Measurements from ENCODE around the gene RPL7A.
"Not testable (repeated sequence)": the region's sequence is repeated elsewhere in the genome, so short reads cannot be mapped to it uniquely, and the experiment has no call there.

RPL7A gene

DNA sequence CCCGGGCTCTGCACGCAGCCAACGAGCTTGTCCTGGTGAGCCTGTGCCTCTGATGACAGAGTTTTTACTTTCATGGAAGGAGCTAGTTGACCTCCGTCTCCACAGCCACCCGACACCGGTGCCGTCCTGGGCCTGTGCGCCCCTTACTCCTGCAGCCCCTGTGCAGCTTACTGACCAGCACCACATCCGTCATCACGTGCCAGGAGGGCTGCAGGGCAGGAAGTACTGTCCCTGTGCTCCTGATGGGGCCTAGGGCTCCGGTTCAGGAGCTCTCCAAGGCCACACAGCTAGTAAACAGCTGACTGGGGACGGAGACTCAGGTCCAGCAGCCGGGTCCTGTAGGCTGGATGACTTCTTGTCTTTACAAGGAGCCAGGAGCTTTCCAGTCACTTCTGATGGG lies 38.3 kb downstream of the RPL7A start:
- no peak for DNase-seq (ENCODE audit: low read depth in 2 of 3, low spot score in 2 of 3)

DNA sequence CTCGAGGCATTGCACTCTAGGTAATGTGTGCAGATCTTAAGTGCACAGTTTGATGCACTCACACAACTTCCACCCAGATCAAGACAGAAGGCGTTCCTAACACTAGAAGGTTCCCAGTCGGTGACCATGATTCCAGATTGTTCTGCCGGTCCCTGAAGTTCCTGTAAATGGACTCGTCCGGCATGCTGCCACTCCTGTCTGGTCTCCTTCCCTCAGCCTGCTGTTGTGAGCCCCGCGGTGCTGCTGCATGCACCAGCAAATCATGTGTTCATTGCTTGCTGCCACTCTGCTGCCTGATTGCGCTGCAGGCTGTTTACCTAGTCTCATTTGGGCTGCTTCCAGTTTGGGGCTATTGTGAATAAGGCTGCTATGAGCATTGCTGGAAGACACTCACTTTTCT lies 39.7 kb downstream of the RPL7A start:
- no peak for DNase-seq (ENCODE audit: low read depth in 2 of 3, low spot score in 2 of 3)

DNA sequence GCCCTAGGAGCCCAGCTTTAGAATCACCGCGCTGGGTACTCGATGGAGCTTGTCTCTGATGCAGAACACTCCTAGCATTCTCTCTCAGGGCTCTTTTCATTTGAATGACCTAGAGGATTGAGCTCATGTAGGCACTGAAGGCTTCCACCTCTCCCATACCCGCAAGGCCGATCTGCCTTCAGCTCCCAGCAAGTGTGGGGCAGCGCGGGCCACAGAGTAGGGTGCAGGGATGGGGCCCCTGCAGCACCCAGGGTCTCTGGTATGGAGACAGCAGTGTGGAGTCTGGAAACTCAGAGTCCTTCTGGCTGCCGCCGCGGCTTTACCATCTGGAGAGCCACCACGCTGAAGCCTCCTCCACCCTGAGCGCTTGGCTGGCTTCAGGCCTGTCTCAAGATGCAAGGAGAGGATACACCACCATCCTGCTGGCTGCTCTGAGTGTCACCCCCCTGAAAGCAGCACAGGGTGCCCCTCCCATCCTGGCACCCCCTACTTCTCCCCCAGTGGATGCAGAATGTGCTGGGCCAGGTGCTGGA lies 41.1 kb downstream of the RPL7A start:
- no peak for DNase-seq (ENCODE audit: low read depth in 2 of 3, low spot score in 2 of 3)

DNA sequence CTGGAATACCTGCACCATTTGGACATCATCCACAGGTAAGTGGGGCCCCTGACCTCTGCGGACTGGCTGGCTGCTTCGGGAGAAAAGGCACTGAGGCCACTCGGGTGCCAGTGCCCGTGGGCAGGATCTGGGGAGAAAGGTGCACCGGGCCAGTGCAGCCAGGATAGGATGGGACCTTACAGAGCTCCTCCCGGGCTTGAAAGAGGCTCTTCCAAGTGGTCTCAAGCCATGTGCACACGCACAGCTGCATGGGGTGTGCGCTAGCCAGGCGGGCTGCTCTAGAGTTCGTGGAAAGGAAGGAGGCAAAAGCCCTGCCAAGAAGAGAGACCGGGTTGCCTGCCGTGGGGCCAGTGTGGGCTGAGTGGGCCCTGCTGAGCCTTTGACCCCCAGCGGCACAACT lies 41.5 kb downstream of the RPL7A start:
- DNase-seq (ENCODE audit: low read depth in 2 of 3, low spot score in 2 of 3), result no peak

DNA sequence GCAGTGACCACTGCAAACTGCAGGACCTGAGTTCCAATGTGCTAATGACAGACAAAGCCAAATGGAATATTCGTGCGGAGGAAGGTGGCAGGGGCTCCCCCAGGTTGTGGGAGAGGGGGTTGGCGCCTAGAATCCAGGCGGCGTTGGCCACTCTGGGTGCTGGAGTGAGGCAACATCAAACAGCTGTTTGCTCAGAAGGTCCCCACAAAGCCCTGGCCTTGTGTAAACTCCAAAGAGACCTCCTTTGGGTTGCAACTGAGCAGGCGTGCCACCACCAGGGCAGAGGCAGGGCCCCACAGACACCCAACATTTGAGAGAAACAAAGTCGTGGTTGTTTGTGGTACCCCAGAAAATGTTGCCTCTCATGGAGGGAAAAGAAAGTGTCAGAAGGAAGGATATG lies 42.7 kb downstream of the RPL7A start:
- DNase-seq (ENCODE audit: low read depth in 2 of 3, low spot score in 2 of 3), result no peak

DNA sequence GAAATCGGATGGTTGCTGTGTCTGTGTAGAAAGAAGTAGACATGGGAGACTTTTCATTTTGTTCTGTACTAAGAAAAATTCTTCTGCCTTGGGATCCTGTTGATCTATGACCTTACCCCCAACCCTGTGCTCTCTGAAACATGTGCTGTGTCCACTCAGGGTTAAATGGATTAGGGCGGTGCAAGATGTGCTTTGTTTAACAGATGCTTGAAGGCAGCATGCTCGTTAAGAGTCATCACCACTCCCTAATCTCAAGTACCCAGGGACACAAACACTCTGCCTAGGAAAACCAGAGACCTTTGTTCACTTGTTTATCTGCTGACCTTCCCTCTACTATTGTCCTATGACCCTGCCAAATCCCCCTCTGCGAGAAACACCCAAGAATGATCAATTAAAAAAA lies 43.4 kb downstream of the RPL7A start:
- DNase-seq (ENCODE audit: low read depth in 2 of 3, low spot score in 2 of 3), result not testable (repeated sequence)

DNA sequence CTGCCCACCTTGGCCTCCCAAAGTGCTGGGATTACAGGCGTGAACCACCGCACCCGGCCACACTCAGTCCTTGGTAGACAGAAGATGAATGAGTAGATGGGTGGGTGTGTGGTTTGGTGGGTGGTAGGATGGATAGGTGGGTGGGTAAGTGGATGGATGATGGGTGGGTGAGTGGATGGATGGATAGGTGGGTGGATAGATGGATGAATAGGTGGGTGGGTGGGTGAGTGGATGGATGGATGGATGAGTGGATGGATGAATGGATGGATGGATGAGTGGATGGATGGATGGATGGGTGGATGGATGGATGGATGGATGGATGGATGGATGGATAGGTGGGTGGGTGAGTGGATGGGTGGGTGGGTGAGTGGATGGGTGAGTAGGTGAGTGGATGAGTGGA lies 44.3 kb downstream of the RPL7A start:
- not testable (repeated sequence) for DNase-seq (ENCODE audit: low read depth in 2 of 3, low spot score in 2 of 3)

DNA sequence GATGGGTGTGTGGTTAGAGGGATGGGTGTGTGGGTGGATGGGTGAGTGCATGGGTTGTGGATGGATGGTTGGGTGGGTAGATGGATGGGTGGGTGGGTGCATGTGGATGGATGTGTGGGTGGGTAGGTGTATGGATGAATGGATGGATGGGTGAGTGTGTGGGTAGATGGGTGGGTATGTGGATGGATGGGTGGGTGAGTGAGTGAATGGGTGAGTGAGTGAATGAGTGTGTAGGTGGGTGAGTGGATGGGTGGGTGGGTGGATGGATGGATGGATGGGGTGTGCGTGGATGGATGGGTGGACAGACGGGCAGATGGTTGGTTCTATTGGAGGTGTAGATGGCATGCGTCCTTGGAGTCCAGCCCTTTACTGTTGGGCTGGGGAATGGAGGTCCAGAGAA lies 45.4 kb downstream of the RPL7A start:
- DNase-seq (ENCODE audit: low read depth in 2 of 3, low spot score in 2 of 3), result no peak

DNA sequence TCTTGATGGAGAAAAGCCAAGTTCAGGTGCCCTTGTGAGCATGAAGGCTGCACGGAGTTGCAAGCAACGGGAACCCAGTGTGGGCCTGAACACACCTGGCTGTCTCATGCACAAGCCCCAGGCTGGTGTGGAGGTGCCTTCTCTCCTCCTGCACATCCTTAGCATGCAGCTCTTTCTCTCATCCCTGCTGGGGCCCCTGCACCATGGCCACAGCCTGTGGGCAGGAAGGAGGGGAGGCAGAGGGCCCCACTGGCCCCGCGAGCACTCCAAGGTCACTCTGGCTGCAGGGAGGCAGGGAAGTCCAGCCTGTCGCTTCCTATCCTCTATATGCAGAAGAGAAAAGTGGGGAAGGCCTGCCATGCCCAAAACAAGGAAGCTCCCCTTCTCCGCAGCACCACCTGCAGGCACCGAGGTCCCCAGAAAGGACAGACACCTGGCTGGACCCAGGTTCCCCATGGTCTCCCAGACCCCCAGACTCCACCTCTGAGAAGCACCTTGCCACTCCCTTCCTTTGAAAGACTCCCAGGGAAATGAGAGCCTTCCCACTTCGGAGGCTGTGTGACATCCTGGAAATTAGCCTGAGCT lies 46.8 kb downstream of the RPL7A start:
- DNase-seq (ENCODE audit: low read depth in 2 of 3, low spot score in 2 of 3), result no peak

DNA sequence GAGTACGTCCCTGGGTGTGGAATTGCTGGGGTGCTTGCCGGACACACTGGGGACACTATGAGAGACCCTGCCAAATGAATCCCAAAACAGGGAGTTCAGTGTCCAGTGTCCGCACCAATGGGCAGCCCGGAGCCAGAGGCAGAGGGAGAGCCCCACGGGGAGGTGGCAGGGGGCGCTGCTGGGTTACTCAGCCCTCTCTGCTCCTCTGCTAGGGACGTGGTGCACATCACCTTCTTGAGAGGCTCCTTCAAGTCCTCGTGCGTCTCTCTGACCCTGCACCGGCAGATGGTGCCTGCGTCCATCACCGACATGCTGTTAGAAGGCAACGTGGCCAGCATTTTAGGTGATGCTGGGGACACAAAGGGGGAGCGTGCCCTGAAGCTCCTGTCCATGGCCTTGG lies 48.9 kb downstream of the RPL7A start:
- no peak for DNase-seq (ENCODE audit: low read depth in 2 of 3, low spot score in 2 of 3)

- DNase-seq (ENCODE audit: low read depth in 2 of 3, low spot score in 2 of 3), result no peak
These were observed 49.4 kb downstream of the RPL7A start for GRCh38 chr9:133397370-133397769.

- DNase-seq (ENCODE audit: low read depth in 2 of 3, low spot score in 2 of 3), result no peak
These were observed 49.9 kb downstream of the RPL7A start for GRCh38 chr9:133397895-133398294.

DNA sequence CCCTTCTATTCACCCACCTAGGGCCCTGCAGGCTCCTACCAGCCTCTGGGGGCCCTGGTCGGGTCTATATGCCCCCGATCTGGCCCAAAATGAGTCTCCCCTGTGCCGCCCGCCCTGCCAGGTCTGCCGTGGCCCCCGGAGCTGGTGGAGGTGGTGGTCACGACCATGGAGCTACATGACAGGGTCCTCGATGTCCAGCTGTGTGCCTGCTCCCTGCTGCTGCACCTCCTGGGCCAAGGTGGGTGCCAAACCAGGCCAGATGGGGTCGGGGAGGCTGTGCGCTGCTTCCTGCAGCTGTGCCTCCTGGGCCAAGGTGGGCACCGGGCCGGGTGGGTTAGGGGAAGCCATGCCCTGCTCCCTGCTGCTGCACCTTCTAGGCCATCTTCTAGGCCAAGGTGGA lies 52.3 kb downstream of the RPL7A start:
- DNase-seq (ENCODE audit: low read depth in 2 of 3, low spot score in 2 of 3), result no peak
